Bone marrow (tissue), 2 donors: ENCODE measurements around the gene SHOC1.
"Not testable (repeated sequence)": the region's sequence is repeated elsewhere in the genome, so short reads cannot be mapped to it uniquely, and the experiment has no call there.

ENCODE experiments used
- DNase-seq, 2 donors: peaks; one replicate each; lab custom pipeline; 2025; lab: John Stamatoyannopoulos, UW

The SHOC1 gene

GRCh38 chr9:111794835-111795556, at the start of gene SHOC1:
TSS of gene SHOC1 (minus strand) at chr9:111794937. CDS start at chr9:111791418, 3,519 bp downstream.
- DNase-seq: no peak

- no peak for DNase-seq
Observed at GRCh38 chr9:111843971-111844370, 49.2 kb upstream of the SHOC1 start.

- DNase-seq: no peak
Observed at GRCh38 chr9:111842313-111842712, 47.6 kb upstream of the SHOC1 start.

GRCh38 chr9:111840442-111840841, 45.7 kb upstream of the SHOC1 start:
- no peak for DNase-seq

GRCh38 chr9:111839987-111840386, 45.2 kb upstream of the SHOC1 start:
- no peak for DNase-seq

- no peak for DNase-seq
Observed at GRCh38 chr9:111839387-111839786, 44.6 kb upstream of the SHOC1 start.

- no peak for DNase-seq
Observed at GRCh38 chr9:111838439-111838838, 43.7 kb upstream of the SHOC1 start.

GRCh38 chr9:111836311-111836710, 41.6 kb upstream of the SHOC1 start:
- no peak for DNase-seq

GRCh38 chr9:111833941-111834340, 39.2 kb upstream of the SHOC1 start:
- no peak for DNase-seq

- DNase-seq: no peak
Observed at GRCh38 chr9:111832449-111832848, 37.7 kb upstream of the SHOC1 start.

- no peak for DNase-seq
Observed at GRCh38 chr9:111831371-111832108, 36.8 kb upstream of the SHOC1 start.

GRCh38 chr9:111828193-111828592, 33.5 kb upstream of the SHOC1 start:
- no peak for DNase-seq

GRCh38 chr9:111825468-111826145, 30.9 kb upstream of the SHOC1 start:
- DNase-seq: no peak

- DNase-seq: no peak
Observed at GRCh38 chr9:111821006-111821528, 26.3 kb upstream of the SHOC1 start.

GRCh38 chr9:111819360-111819759, 24.6 kb upstream of the SHOC1 start:
- no peak for DNase-seq

GRCh38 chr9:111815285-111816070, 20.7 kb upstream of the SHOC1 start:
- no peak for DNase-seq

GRCh38 chr9:111812337-111812736, 17.6 kb upstream of the SHOC1 start:
- no peak for DNase-seq

GRCh38 chr9:111810908-111811307, 16.2 kb upstream of the SHOC1 start:
- DNase-seq: no peak

GRCh38 chr9:111810415-111810814, 15.7 kb upstream of the SHOC1 start:
- not testable (repeated sequence) for DNase-seq

- no peak for DNase-seq
Observed at GRCh38 chr9:111807197-111807596, 12.5 kb upstream of the SHOC1 start.

- no peak for DNase-seq
Observed at GRCh38 chr9:111806259-111806658, 11.5 kb upstream of the SHOC1 start.

- no peak for DNase-seq
Observed at GRCh38 chr9:111805830-111806241, 11.1 kb upstream of the SHOC1 start.
